ENCODE data around the gene HERPUD1. TPM values are rescaled to one million over a fixed set of nuclear protein-coding genes. Genes with fewer than 3 reads are reported as not detected.
"Not testable (repeated sequence)": the region's sequence is repeated elsewhere in the genome, so short reads cannot be mapped to it uniquely, and the experiment has no call there.

The HERPUD1 gene
- total RNA-seq, 1 experiment from 2014 or later: 180 TPM

- in situ Hi-C loops (cut with HindIII; ENCODE audit: low pct_unique_long_range_greater_than_20kb, low sequenced_read_pairs): no loop called here
These were observed 35.8 kb downstream of the HERPUD1 start for GRCh38 chr16:56967733-56968132.

DNA sequence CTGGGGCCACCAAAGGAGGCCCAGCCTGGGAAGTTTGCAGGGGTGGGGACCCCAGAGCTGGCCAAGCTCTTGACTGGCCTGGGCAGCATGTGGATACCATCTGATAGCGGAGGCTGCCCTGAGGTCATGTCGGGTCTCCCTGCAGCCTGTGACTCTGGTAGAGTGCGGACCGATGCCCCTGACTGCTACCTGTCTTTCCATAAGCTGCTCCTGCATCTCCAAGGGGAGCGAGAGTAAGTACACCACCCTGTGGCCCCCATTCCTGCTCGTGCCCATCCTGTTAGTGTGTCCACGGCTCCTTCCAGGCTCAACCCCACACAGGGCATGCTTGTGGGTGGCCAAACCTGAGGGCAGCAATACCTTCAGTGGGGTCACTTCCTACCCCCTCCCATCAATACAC, 37.8 kb downstream of the HERPUD1 start:
- in situ Hi-C loops (cut with HindIII; ENCODE audit: low pct_unique_long_range_greater_than_20kb, low sequenced_read_pairs): no loop called here
- no peak for DNase-seq (ENCODE audit: low read depth, low spot score)

More at GRCh38 chr16:56967733-56968132, 35.8 kb downstream of the HERPUD1 start:
- DNase-seq (ENCODE audit: low read depth, low spot score): no peak

DNA sequence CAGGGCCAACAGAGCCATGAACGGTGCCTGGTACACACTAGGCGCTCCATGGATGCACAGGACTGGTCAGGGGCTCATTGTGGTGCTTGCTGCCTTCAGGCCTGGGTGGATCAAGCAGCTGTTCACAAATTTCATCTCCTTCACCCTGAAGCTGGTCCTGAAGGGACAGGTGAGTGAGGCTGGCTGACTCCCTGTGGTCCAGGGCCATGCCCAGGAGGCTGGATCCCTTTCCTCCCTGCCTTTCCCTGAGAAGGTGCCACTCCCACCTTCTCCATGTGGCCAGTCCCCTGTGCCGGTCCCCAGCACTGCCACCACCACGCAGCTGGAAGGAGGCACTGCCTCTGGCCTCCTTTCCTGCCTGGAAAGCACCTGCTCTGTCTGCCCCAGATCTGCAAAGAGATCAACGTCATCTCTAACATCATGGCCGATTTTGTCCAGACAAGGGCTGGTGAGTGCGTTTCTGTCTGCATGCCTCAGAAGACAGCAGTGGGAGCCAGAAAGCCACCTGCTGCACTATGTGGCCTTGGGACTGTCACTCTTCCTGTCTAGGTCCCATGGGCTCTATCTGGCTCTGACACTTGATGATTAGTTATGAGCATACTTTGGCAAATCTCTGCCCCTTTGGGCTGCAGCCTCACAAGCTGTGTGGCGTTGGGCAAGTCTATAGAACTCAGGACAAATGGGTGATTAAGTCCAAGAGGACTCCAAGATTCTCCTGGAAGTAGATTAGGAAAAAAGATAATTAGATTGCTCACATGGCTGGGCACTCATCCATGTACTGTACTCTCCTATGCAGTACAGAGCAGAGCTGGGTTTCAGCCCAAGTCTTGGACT, 39.2 kb downstream of the HERPUD1 start:
- no peak for DNase-seq (ENCODE audit: low read depth, low spot score)

GRCh38 chr16:56971768-56972043, 39.8 kb downstream of the HERPUD1 start:
- in situ Hi-C loops (cut with HindIII; ENCODE audit: low pct_unique_long_range_greater_than_20kb, low sequenced_read_pairs): no loop called here
- DNase-seq (ENCODE audit: low read depth, low spot score): no peak

More for the DNA sequence above, 39.2 kb downstream of the HERPUD1 start:
- in situ Hi-C loops (cut with HindIII; ENCODE audit: low pct_unique_long_range_greater_than_20kb, low sequenced_read_pairs): no loop called here

DNA sequence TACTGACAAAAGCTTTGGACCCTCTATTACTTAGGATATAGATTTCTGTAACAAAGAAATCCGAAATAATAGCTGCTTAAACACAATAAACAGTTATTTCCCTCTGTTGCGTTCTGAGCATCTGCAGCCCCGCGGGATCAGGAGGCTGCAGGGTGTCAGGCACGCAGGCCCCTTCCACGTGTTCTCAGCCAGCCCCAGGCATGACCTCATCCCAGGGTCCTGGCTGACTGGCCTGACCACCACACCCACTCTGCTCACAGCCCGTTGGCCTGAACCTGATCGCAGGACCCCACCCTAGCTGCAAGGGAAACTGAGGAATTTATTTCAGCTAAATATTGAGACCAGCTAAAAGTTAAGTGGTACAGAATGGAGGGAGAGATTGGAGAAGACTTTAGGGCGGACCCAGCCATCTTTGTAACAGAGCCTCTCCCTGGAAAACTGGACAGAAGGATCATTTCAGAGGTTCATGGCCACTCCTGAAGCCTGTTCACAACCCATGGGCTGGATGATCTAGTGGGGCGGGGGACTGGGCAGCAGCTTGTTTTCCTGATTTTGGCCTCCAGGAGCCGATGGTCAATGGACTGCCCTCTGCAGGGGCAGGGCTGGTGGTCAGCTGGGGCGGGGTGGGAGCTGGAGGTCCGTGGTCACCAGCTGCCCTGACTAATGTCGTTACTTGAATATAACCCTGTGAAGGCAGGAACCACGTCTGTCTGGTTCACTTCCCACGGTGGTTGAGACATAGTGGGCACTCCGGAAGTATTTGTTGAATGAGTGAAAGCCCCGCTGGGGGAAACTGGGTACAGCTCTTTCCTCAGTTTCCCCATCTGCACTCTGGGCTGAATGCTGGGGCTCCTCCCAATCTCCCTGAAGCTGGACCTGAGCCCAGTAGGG, 40.7 kb downstream of the HERPUD1 start:
- in situ Hi-C loops (cut with HindIII; ENCODE audit: low pct_unique_long_range_greater_than_20kb, low sequenced_read_pairs): no loop called here
- no peak for DNase-seq (ENCODE audit: low read depth, low spot score)

- DNase-seq (ENCODE audit: low read depth, low spot score): no peak
- in situ Hi-C loops (cut with HindIII; ENCODE audit: low pct_unique_long_range_greater_than_20kb, low sequenced_read_pairs): no loop called here
These were observed 41.4 kb downstream of the HERPUD1 start for GRCh38 chr16:56973294-56973689.

GRCh38 chr16:56973899-56974298, 42.0 kb downstream of the HERPUD1 start:
- in situ Hi-C loops (cut with HindIII; ENCODE audit: low pct_unique_long_range_greater_than_20kb, low sequenced_read_pairs); DNase-seq (ENCODE audit: low read depth, low spot score): not testable (repeated sequence)

GRCh38 chr16:56974549-56975300, 42.8 kb downstream of the HERPUD1 start:
- DNase-seq (ENCODE audit: low read depth, low spot score): no peak
- in situ Hi-C loops (cut with HindIII; ENCODE audit: low pct_unique_long_range_greater_than_20kb, low sequenced_read_pairs): no loop called here

DNA sequence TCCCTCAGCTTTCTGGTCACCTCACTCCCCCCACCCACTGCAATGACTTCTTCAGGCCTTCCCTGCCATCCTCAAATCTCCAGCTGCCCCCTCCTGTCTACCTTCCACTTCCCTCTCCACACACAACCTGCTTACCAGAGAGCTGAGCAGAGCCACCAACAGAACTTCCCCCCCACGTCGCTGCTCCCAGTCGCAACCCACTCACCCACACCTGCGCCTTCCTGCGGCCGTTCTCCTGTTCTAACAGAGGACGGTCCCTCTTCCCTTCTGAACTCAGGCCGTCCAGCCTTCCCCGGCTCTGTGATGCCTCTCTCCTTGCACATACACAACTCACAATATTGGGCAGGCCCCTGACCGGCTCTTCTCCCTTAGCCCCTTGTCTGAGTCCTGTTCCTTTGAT, 43.8 kb downstream of the HERPUD1 start:
- no peak for DNase-seq (ENCODE audit: low read depth, low spot score)
- in situ Hi-C loops (cut with HindIII; ENCODE audit: low pct_unique_long_range_greater_than_20kb, low sequenced_read_pairs): no loop called here

- in situ Hi-C loops (cut with HindIII; ENCODE audit: low pct_unique_long_range_greater_than_20kb, low sequenced_read_pairs): no loop called here
- DNase-seq (ENCODE audit: low read depth, low spot score): no peak
These were observed 45.3 kb downstream of the HERPUD1 start for GRCh38 chr16:56977216-56977615.

DNA sequence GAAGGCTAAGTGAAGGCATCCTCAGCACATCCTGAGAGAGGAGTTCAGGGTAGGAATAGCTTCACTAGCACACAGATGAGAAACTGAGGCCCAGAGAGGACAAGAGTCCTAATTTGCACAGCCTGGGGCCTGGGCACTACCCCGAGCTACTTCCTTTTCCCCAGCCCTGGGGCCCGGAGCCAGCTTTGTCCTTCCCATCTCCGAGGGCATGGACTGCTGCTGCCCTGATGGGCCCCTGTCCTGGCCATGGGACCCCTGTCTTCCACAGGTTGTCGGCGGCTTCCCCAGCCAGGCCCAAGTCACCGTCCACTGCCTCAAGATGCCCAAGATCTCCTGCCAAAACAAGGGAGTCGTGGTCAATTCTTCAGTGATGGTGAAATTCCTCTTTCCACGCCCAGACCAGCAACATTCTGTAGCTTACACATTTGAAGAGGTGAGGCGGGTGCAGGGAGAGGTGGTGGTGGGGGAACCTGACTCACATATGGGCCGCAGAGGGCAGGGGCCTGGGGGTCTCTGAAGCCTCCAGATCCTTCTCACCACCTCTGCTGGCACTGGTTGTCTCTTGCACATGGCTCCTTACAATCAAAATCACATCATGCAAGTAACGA, 46.0 kb downstream of the HERPUD1 start:
- in situ Hi-C loops (cut with HindIII; ENCODE audit: low pct_unique_long_range_greater_than_20kb, low sequenced_read_pairs): no loop called here
- DNase-seq (ENCODE audit: low read depth, low spot score): no peak

GRCh38 chr16:56980201-56980535, 48.2 kb downstream of the HERPUD1 start:
- in situ Hi-C loops (cut with HindIII; ENCODE audit: low pct_unique_long_range_greater_than_20kb, low sequenced_read_pairs): no loop called here
- DNase-seq (ENCODE audit: low read depth, low spot score): no peak

GRCh38 chr16:56980792-56981724, 49.1 kb downstream of the HERPUD1 start:
- no peak for DNase-seq (ENCODE audit: low read depth, low spot score)
- in situ Hi-C loops (cut with HindIII; ENCODE audit: low pct_unique_long_range_greater_than_20kb, low sequenced_read_pairs): no loop called here

- in situ Hi-C loops (cut with HindIII; ENCODE audit: low pct_unique_long_range_greater_than_20kb, low sequenced_read_pairs): no loop called here
- no peak for DNase-seq (ENCODE audit: low read depth, low spot score)
These were observed 49.9 kb downstream of the HERPUD1 start for GRCh38 chr16:56981729-56982271.

DNA sequence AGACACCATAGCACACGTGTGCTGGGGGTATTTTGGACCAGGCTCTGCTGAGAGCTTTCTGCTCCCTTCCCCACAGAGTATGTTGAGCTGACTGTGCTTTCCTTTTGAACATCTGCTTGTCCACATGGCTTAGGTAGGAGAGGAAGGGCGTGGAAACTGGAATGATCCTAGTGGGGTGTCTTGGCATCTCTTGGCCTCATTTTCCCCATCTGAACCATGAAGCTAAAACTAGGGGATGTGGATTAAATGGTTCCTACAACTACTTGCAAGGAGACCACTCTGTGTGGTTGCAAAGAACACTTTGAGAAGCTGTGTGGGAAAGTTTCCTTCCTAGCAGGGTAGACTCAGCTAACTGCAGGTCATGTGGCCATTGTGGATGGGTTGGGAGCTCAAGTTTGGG, 50.8 kb downstream of the HERPUD1 start:
- in situ Hi-C loops (cut with HindIII; ENCODE audit: low pct_unique_long_range_greater_than_20kb, low sequenced_read_pairs): no loop called here
- no peak for DNase-seq (ENCODE audit: low read depth, low spot score)

DNA sequence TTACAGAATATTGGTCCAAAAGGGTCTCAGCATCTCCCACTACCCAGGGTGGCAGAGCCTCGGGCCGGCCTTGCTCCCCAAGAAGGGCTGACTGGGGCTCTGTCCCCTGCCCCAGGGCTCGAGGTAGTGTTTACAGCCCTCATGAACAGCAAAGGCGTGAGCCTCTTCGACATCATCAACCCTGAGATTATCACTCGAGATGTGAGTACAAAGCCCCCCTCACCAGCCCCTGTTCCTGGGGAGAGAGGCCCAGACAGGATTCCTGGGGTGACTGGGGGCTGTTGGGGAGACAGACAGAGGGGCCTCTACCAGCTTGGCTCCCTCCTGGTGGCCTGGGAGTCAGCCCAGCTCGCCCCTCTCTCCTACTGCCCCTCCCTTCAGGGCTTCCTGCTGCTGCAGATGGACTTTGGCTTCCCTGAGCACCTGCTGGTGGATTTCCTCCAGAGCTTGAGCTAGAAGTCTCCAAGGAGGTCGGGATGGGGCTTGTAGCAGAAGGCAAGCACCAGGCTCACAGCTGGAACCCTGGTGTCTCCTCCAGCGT, 51.3 kb downstream of the HERPUD1 start:
- in situ Hi-C loops (cut with HindIII; ENCODE audit: low pct_unique_long_range_greater_than_20kb, low sequenced_read_pairs): no loop called here
- DNase-seq (ENCODE audit: low read depth, low spot score): no peak

Data from SK-MEL-5 (cell line).